Activated CD4-positive, alpha-beta T cell treated with anti-CD3 and anti-CD28 coated beads for 1 hour (primary cell): Measurements from ENCODE around the gene TCP11.

Experiments used
- DNase-seq: peaks from one replicate; pipeline ENCODE4 v3.0.0-alpha.2; 2020

TCP11 gene

DNA sequence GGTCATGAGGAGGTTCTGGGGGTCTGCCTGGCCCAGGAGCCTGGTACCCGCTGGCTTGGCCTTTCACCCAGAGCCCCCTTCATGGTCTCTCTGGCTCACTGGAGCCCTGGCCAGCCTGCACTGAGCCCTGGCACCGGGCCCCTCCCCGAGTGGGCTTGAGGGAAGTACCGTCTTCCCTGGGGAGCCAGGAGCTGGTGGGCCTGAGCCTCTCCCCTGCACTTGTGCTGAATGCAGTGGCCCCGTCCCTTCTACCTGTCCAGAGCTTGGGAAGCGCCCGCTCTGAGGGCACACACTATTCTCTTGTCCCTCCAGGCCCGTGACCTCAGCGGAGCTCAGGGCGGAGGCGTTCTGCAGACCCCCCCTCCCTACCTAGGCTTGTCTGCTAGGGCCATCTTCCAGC is 62.2 kb downstream of the TCP11 start:
- DNase-seq, result no peak

DNA sequence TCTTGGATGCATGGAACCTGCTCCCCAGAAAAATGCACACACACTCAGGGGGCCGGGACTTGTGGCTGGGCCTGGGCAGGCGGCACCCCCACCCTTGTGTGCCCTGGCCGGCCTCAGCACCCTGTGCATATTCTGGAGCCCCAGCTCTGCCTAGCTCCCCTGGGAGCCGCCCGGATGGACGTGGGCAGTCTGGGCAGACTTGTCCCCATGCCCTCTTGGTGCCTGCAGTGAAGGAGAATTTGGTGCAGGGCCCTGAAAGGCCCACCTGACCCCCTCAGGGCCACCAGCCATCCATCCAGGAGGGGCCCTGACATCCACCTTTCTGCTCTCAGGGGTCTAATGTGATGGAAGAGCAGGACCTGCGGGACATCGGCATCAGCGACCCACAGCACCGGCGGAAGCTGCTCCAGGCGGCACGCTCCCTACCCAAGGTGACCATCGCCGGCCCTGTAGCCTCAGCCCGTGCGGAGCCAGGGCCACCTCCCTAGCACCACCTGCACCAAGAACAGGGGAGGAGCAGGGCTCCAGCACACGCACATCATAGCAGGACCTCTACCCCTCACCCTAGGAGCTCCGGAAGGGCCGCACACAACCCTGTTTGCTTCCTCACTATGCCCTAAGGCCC is 62.8 kb downstream of the TCP11 start:
- no peak for DNase-seq

GRCh38 chr6:35077713-35078105 is 63.4 kb downstream of the TCP11 start:
- no peak for DNase-seq

- no peak for DNase-seq
Measured at GRCh38 chr6:35076997-35077712, 64.0 kb downstream of the TCP11 start.

DNA sequence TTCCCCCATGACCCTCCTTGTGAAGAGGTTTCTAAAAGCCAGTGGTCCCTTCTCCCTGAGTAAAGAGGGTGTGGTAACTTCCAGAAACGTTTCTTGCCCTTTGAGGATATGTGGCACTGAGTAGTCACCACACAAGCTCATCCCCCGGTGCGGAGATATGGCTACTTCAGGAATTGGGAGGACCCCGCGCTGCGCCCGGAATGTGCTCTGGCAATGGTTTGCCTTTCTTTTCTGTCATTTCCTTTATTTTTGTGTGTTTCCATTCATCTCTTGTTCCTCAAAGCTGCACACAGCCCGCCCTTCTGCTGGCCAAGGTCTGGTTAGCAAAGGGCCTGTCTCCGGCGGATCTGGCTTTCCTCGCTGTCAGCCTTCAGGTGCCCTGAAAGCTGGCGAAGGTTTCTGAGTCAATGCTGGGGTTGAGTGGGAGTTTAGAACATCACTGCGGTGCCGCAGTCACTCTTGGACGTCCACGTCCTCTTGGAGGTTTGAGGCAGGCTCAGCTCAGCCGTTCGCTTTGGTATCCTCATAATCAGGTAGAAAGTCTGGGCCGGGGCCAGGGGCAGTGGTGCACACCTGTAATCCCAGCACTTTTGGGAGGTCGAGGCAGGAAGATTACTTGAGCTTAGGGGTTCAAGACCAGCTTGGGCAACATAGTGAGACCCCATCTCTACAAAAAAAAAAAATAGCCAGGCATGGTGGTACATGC is 67.2 kb downstream of the TCP11 start:
- DNase-seq, result no peak

GRCh38 chr6:35073211-35073610 is 67.9 kb downstream of the TCP11 start:
- no peak for DNase-seq

GRCh38 chr6:35072698-35073055 is 68.5 kb downstream of the TCP11 start:
- no peak for DNase-seq

- no peak for DNase-seq
Measured at GRCh38 chr6:35072051-35072697, 69.0 kb downstream of the TCP11 start.

- no peak for DNase-seq
Measured at GRCh38 chr6:35071347-35071994, 69.7 kb downstream of the TCP11 start.

DNA sequence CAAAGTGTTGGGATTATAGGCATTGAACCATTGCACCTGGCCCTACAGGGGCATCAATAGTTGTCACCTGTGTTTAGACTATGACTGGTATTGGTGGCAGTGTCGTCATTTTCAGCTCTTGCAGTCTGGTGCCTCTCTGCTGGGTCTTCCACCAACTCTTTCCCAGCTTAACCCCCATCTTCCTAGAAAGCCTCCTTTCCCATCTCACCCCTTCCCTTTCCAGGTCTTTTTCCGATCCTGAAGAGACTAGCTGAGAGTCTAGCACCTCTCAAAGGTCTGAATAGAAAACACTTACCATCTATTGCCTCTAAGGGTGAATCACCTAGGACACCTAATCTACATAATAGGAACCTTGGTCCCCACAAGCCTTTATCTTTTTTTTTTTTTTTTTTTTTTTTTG is 71.0 kb downstream of the TCP11 start:
- no peak for DNase-seq

- DNase-seq, result no peak
Measured at GRCh38 chr6:35069262-35069661, 71.9 kb downstream of the TCP11 start.

- no peak for DNase-seq
Measured at GRCh38 chr6:35068644-35069043, 72.5 kb downstream of the TCP11 start.

DNA sequence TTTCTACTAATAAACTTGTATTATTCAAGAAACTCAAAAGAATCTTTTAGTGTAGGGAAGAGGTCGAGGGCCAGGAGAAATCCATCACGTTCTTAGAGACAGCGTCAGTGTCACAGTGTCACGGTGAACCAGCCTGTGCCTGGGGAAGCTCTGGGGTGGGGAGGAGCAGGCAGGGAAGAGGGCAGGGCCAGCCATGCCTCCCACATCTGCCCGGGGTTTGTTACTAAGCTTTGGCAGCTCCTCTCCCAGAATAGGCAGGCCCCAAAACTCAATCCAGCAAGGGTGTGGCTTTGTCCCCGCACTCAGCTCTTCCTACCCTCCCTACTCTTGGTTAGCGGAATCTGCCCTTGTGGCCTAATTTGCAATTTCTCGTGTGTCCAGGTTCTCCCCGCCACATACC is 72.9 kb downstream of the TCP11 start:
- DNase-seq, result no peak
